HepG2 (cell line): ENCODE data around the gene ERVH48-1. TPM values are rescaled to one million over a fixed set of nuclear protein-coding genes. Genes with fewer than 3 reads are reported as not detected.
"Not testable (repeated sequence)": the region's sequence is repeated elsewhere in the genome, so short reads cannot be mapped to it uniquely, and the experiment has no call there.

ENCODE experiments used
- ATAC-seq: fragments of 200-7000 bp; cut with Tn5 transposase; 3 replicates; pipeline ENCODE4 v1.9.1; 2020; ENCODE audit warnings: mild to moderate bottlenecking, moderate library complexity
- BruUV-seq: library from RNA; stranded (reverse); fragments of 400-500 nt; replicated peaks from 2 replicates; lab custom pipeline; 2021; lab: Mats Ljungman, UMichigan
- CTCF ChIA-PET: fragments of 300-600 bp; formaldehyde crosslinking; extraction: SDS; loops from one replicate; lab custom pipeline; 2021; ENCODE audit warnings: low total read pairs, inconsistent platforms, low intra/inter-chr PET ratio; lab: Yijun Ruan, JAX
- POLR2A ChIA-PET: fragments of 350-600 bp; sonication (Branson Sonifier 250); formaldehyde crosslinking; loops from one replicate; lab custom pipeline; 2020; ENCODE audit warnings: antibody characterized with exemption, inconsistent platforms; lab: Yijun Ruan, JAX
- DNase-seq: peaks from one replicate; pipeline ENCODE4 v3.0.0-alpha.2; 2015; ENCODE audit warnings: low spot score
- FAIRE-seq: peaks from 3 replicates; lab custom pipeline; 2011; peaks lifted over from hg19 to GRCh38; lab: Jason Lieb, UNC
- H2AFZ ChIP-seq: one replicate; pipeline ENCODE4 v1.6.1; 2011; ENCODE audit warnings: low read length, inconsistent platforms
- H3K27ac ChIP-seq: fragments of 300-600 bp; 3 replicates; pipeline ENCODE4 v1.8.0; 2011; ENCODE audit warnings: mixed run types, mild to moderate bottlenecking, mixed read lengths, low read length, inconsistent platforms; ENCODE audit not compliant: insufficient read depth; ENCODE audit errors: extremely low read length
- H3K27me3 ChIP-seq, 2 experiments: fragments of 200-600 bp in 1 of 2; 2 replicates in 1 of 2; 3 replicates in 1 of 2; pipeline versions ENCODE4 v1.6.0 to v1.8.0; 2011; ENCODE audit warnings: low read length in 2 of 2, mild to moderate bottlenecking in 2 of 2, moderate library complexity in 2 of 2, inconsistent platforms in 1 of 2; ENCODE audit not compliant: insufficient read depth in 2 of 2, control insufficient read depth in 1 of 2
- H3K36me3 ChIP-seq, 2 experiments: fragments of 200-600 bp in 1 of 2; replicated peaks in 1 of 2; 2 replicates in 1 of 2; 3 replicates in 1 of 2; pipeline versions ENCODE4 v1.5.1 to v1.8.0; 2011; ENCODE audit warnings: low read length in 2 of 2, inconsistent platforms in 1 of 2; ENCODE audit not compliant: insufficient read depth in 2 of 2, control insufficient read depth in 1 of 2
- H3K4me1 ChIP-seq: 2 replicates; pipeline ENCODE4 v1.5.1; 2012; ENCODE audit warnings: low read length, inconsistent platforms; ENCODE audit not compliant: insufficient read depth
- H3K4me2 ChIP-seq: 2 replicates; pipeline ENCODE4 v1.6.0; 2011; ENCODE audit warnings: low read depth, low read length, inconsistent platforms
- H3K4me3 ChIP-seq, 3 experiments: fragments of 200-600 bp in 1 of 3; sonication (generic), shearing (Covaris generic) in 1 of 3; replicated peaks in 1 of 3; 2 replicates each; pipeline ENCODE4 v1.5.1; 2011 to 2016; ENCODE audit warnings: low read length in 3 of 3, inconsistent platforms in 2 of 3, low read depth in 2 of 3, mild to moderate bottlenecking in 2 of 3, control low read depth in 1 of 3, mixed read lengths in 1 of 3; ENCODE audit not compliant: insufficient read depth in 1 of 3
- H3K79me2 ChIP-seq: one replicate; pipeline ENCODE4 v1.6.1; 2011; ENCODE audit warnings: low read length, inconsistent platforms; ENCODE audit not compliant: insufficient read depth
- H3K9ac ChIP-seq: 2 replicates; pipeline ENCODE4 v1.6.0; 2011; ENCODE audit warnings: mild to moderate bottlenecking, low read depth, low read length, inconsistent platforms; ENCODE audit not compliant: insufficient read depth
- H3K9me3 ChIP-seq: 2 replicates; pipeline ENCODE4 v1.5.1; 2012; ENCODE audit warnings: mild to moderate bottlenecking, low read length
- H4K20me1 ChIP-seq: 2 replicates; pipeline ENCODE4 v1.6.0; 2011; ENCODE audit warnings: inconsistent platforms, mild to moderate bottlenecking, low read length, moderate library complexity; ENCODE audit not compliant: insufficient read depth
- FOSL2 ChIP-seq: sonication (generic); formaldehyde crosslinking; IDR thresholded peaks from 2 replicates; pipeline ENCODE4 v1.4.0; 2020; ENCODE audit warnings: missing genetic modification reagents
- STAG1 ChIP-seq: sonication (generic); formaldehyde crosslinking; IDR thresholded peaks from 2 replicates; pipeline ENCODE4 v1.4.0; 2020; ENCODE audit warnings: missing genetic modification reagents
- ZNF335 ChIP-seq: sonication (generic); formaldehyde crosslinking; IDR thresholded peaks from 2 replicates; pipeline ENCODE4 v1.4.0; 2020; ENCODE audit warnings: missing genetic modification reagents
- WGBS: methylation state at CpG from one replicate; pipeline ENCODE4 v1.1.6; 2017; ENCODE audit warnings: low lambda C conversion rate; 5-methylcytosine and 5-hydroxymethylcytosine counted together
- in situ Hi-C: cut with HindIII; loops from 2 replicates; pipeline ENCODE4 v1.10.0; 2017; ENCODE audit warnings: low pct_unique_long_range_greater_than_20kb; ENCODE audit not compliant: extremely low pct_ligation_motif_present
- intact Hi-C: fragments of 100-400 bp; cut with micrococcal nuclease; formaldehyde crosslinking; loops from one replicate; pipeline ENCODE4 v1.10.0; 2022; ENCODE audit not compliant: unreplicated experiment
- polyA plus RNA-seq, 8 experiments: library from polyadenylated mRNA; depleted of rRNA in 3 of 8; stranded (reverse) in 7 of 8; unstranded in 1 of 8; fragments of >200 nt; fragmentation: Illumina TruSeq in 4 of 8; extraction: Trizol in 4 of 8; gene quantifications; 2 replicates each; pipeline versions ENCODE4 v1.2.1 to v1.2.3, GENCODE V29; 2011 to 2016; ENCODE audit warnings: low read depth in 4 of 8, missing spikeins in 1 of 8, mixed read lengths in 1 of 8; ENCODE audit not compliant: insufficient read depth in 1 of 8
- total RNA-seq, 5 experiments: library from RNA; depleted of rRNA; stranded (reverse); fragments of >200 nt; fragmentation: Illumina TruSeq; extraction: Trizol; gene quantifications; 2 replicates each; pipeline ENCODE4 v1.2.3, GENCODE V29; 2016; ENCODE audit warnings: low read depth in 1 of 5

The ERVH48-1 gene
- total and polyA plus RNA-seq, 2 of the 13 experiments (the other 11 are each of a cell fraction or from before 2014, with no cell fraction given), result 1.8 TPM; not detected in 1

GRCh38 chr21:42949094-42949755 lies 23.8 kb upstream of the ERVH48-1 start:
- FAIRE-seq, H2AFZ ChIP-seq, intact Hi-C loops, H3K79me2 ChIP-seq, H3K9me3 ChIP-seq, POLR2A ChIA-PET, H3K27ac ChIP-seq, H3K4me3 ChIP-seq, H3K9ac ChIP-seq, H3K4me1 ChIP-seq, H4K20me1 ChIP-seq, H3K36me3 ChIP-seq, H3K27me3 ChIP-seq, ATAC-seq, DNase-seq, BruUV-seq, in situ Hi-C loops, CTCF ChIA-PET: not testable (repeated sequence)
- 49% methylated on average over 11 of the region's 13 CpGs for WGBS
- H3K4me2 ChIP-seq, result 0 out of 2 replicates have a peak overlapping the region, but pooled peaks have one; percentile 7

- no TSS peak for BruUV-seq
- Histone ChIP-seq H3K4me2 (no peak overlapping the region), H3K4me3 (no peak overlapping the region), H3K9me3 (no peaks in the 10 kb centered on the region), H3K27ac (no peak overlapping the region), H3K9ac (no peak overlapping the region), H3K79me2 (no peaks in the 10 kb centered on the region), H3K36me3 (no peaks in the 10 kb centered on the region), H3K4me1 (peaks cover 27% of the 10 kb centered on the region), H3K27me3 (peaks cover 0 to 5% of the 10 kb centered on the region in 2 experiments; a peak in 1 of 5 replicates), H2AFZ (no peak overlapping the region)
- DNase-seq, result no peak
- ChIA-PET CTCF (no interaction called here), POLR2A (interaction anchor here (0.9 kb wide), 1 partner anchor 49 kb away, joined by 3 read pairs; the partner anchor contains the start of gene NDUFV3)
- intact Hi-C loops, result no loop called here
- no peak for ATAC-seq
- FAIRE-seq, result no peak
- 23% methylated on average over 6 of the region's 6 CpGs for WGBS
- TF ChIP-seq ZNF335 (CRISPR knock-in tag) (no peak), FOSL2 (CRISPR knock-in tag) (0 out of 2 replicates have a peak, but pooled peaks have one; percentile 17), STAG1 (CRISPR knock-in tag) (no peak)
- TF ChIP-seq, all 625 proteins: peak for 1
- no peaks in the 10 kb centered on the region for H4K20me1 ChIP-seq
- in situ Hi-C loops, result no loop called here
Measured at GRCh38 chr21:42942244-42942643, 16.8 kb upstream of the ERVH48-1 start.
